Keratinocyte (primary cell): ENCODE data around the gene DENND5A. TPM values are rescaled to one million over a fixed set of nuclear protein-coding genes. Genes with fewer than 3 reads are reported as not detected.
A peak's percentile ranks its signal among the peaks of the same experiment; 100 is the strongest.

Experiments used
- DNase-seq: peaks from one replicate; pipeline ENCODE4 v3.0.0-alpha.2; 2011; ENCODE audit warnings: low read depth, missing footprints, low spot score
- FAIRE-seq: peaks from 2 replicates; lab custom pipeline; 2011; peaks lifted over from hg19 to GRCh38; lab: Jason Lieb, UNC
- H2AFZ ChIP-seq: 2 replicates; pipeline ENCODE4 v1.6.0; 2012; ENCODE audit warnings: low read length, control low read depth, inconsistent platforms; ENCODE audit not compliant: control insufficient read depth
- H3K27ac ChIP-seq: 2 replicates; pipeline ENCODE4 v1.5.1; 2011; ENCODE audit warnings: low read length; ENCODE audit not compliant: control insufficient read depth, insufficient read depth
- H3K27me3 ChIP-seq: 3 replicates; pipeline ENCODE4 v1.6.0; 2011; ENCODE audit warnings: low read length; ENCODE audit not compliant: control insufficient read depth, insufficient read depth; ENCODE audit errors: extremely low read depth
- H3K36me3 ChIP-seq, 2 experiments: 2 replicates in 1 of 2; 3 replicates in 1 of 2; pipeline ENCODE4 v1.5.1; 2011; ENCODE audit warnings: low read length in 2 of 2, mild to moderate bottlenecking in 1 of 2; ENCODE audit not compliant: control insufficient read depth in 2 of 2, insufficient read depth in 2 of 2; ENCODE audit errors: extremely low read depth in 1 of 2
- H3K4me1 ChIP-seq: 3 replicates; pipeline ENCODE4 v1.5.1; 2011; ENCODE audit warnings: low read length; ENCODE audit not compliant: control insufficient read depth, insufficient read depth; ENCODE audit errors: extremely low read depth
- H3K4me2 ChIP-seq: 3 replicates; pipeline ENCODE4 v1.6.0; 2011; ENCODE audit warnings: low read depth, low read length; ENCODE audit not compliant: control insufficient read depth, insufficient read depth; ENCODE audit errors: extremely low read depth
- H3K4me3 ChIP-seq, 3 experiments: fragments of 200-600 bp in 1 of 3; sonication (generic) in 1 of 3; 2 replicates in 2 of 3; 3 replicates in 1 of 3; pipeline ENCODE4 v1.5.1; 2011 to 2016; ENCODE audit warnings: low read length in 3 of 3, mild to moderate bottlenecking in 3 of 3, control low read depth in 2 of 3, inconsistent platforms in 1 of 3, low read depth in 1 of 3, mixed read lengths in 1 of 3, mixed run types in 1 of 3, moderate library complexity in 1 of 3; ENCODE audit not compliant: control insufficient read depth in 2 of 3, insufficient read depth in 2 of 3; ENCODE audit errors: extremely low read depth in 1 of 3
- H3K79me2 ChIP-seq: 2 replicates; pipeline ENCODE4 v1.6.0; 2012; ENCODE audit warnings: low read length; ENCODE audit not compliant: control insufficient read depth, insufficient read depth
- H3K9ac ChIP-seq: 3 replicates; pipeline ENCODE4 v1.6.0; 2011; ENCODE audit warnings: low read length; ENCODE audit not compliant: control insufficient read depth, insufficient read depth; ENCODE audit errors: extremely low read depth
- H3K9me1 ChIP-seq: 3 replicates; pipeline ENCODE4 v1.6.0; 2011; ENCODE audit warnings: low read length; ENCODE audit not compliant: control insufficient read depth, insufficient read depth; ENCODE audit errors: extremely low read depth
- H3K9me3 ChIP-seq: 2 replicates; pipeline ENCODE4 v1.5.1; 2012; ENCODE audit warnings: low read depth, low read length; ENCODE audit not compliant: control insufficient read depth
- H4K20me1 ChIP-seq: 3 replicates; pipeline ENCODE4 v1.6.0; 2011; ENCODE audit warnings: low read length; ENCODE audit not compliant: control insufficient read depth, insufficient read depth; ENCODE audit errors: extremely low read depth
- CTCF ChIP-seq, 3 experiments: IDR thresholded peaks in 1 of 3; conservative IDR thresholded peaks in 1 of 3; optimal IDR thresholded peaks in 1 of 3; 2 replicates in 2 of 3; 3 replicates in 1 of 3; pipeline versions ENCODE3 to v1.5.1; 2011; ENCODE audit warnings: low read length in 3 of 3, mild to moderate bottlenecking in 3 of 3, moderate library complexity in 2 of 3, control low read depth in 1 of 3, inconsistent platforms in 1 of 3; ENCODE audit not compliant: insufficient read depth in 2 of 3; ENCODE audit errors: extremely low read depth in 1 of 3
- EZH2 ChIP-seq: IDR thresholded peaks from one replicate; pipeline ENCODE4 v1.6.1; 2012; ENCODE audit warnings: inconsistent platforms, mild to moderate bottlenecking, low read length, moderate library complexity
- dilution Hi-C: fragments of 300-500 bp; cut with MboI; formaldehyde crosslinking; loops from one replicate; pipeline ENCODE4 v1.7.0; 2020; ENCODE audit warnings: low sequenced_read_pairs; ENCODE audit not compliant: extremely low pct_ligation_motif_present
- polyA plus RNA-seq, 5 experiments: library from polyadenylated mRNA; depleted of rRNA in 3 of 5; stranded (reverse) in 3 of 5; stranded (forward) in 1 of 5; unstranded in 1 of 5; fragments of >200 nt; gene quantifications; 1 replicate in 1 of 5; 2 replicates in 3 of 5; 3 replicates in 1 of 5; pipeline versions ENCODE4 v1.2.1 to v1.2.3, GENCODE V29; 2011 to 2012; ENCODE audit warnings: missing spikeins in 2 of 5, low read depth in 1 of 5, low replicate concordance in 1 of 5

The DENND5A gene
- polyA plus RNA-seq, 1 donor (not counting 4 experiments of a cell fraction or from before 2014, with no cell fraction given): 49.1 TPM

- Histone ChIP-seq H3K4me3 (no peak overlapping the region), H3K9ac (no peak overlapping the region), H3K27ac (no peak overlapping the region), H3K27me3 (no peaks in the 10 kb centered on the region), H4K20me1 (no peaks in the 10 kb centered on the region), H3K9me1 (no peaks in the 10 kb centered on the region), H3K4me1 (peaks cover 5% of the 10 kb centered on the region), H3K36me3 (no peaks in the 10 kb centered on the region), H3K9me3 (no peaks in the 10 kb centered on the region), H3K79me2 (peaks cover 19% of the 10 kb centered on the region), H3K4me2 (no peak overlapping the region), H2AFZ (no peak overlapping the region)
- no peak for DNase-seq
- no peak for TF ChIP-seq CTCF (optimal IDR thresholded peaks at IDR 0.05 in 1 of 3, IDR thresholded peaks at IDR 0.05 in 1 of 3, conservative IDR thresholded peaks at IDR 0.05 in 1 of 3; ENCODE audit: extremely low read depth in 1 of 3, insufficient read depth in 2 of 3, low read length in 3 of 3)
- TF ChIP-seq EZH2: no peak
- FAIRE-seq: no peak
- dilution Hi-C loops: no loop called here
Measured at GRCh38 chr11:9266926-9267325, 1.8 kb upstream of the DENND5A start.

GRCh38 chr11:9266132-9266736 lies 1.1 kb upstream of the DENND5A start:
- no peak for TF ChIP-seq EZH2
- TF ChIP-seq CTCF (optimal IDR thresholded peaks at IDR 0.05 in 1 of 3, IDR thresholded peaks at IDR 0.05 in 1 of 3, conservative IDR thresholded peaks at IDR 0.05 in 1 of 3; ENCODE audit: extremely low read depth in 1 of 3, insufficient read depth in 2 of 3, low read length in 3 of 3): no peak
- Histone ChIP-seq H4K20me1 (no peaks in the 10 kb centered on the region), H2AFZ (no peak overlapping the region), H3K4me2 (peak overlapping the region; percentile 87), H3K4me3 (no peak overlapping the region), H3K27me3 (no peaks in the 10 kb centered on the region), H3K9me3 (no peaks in the 10 kb centered on the region), H3K79me2 (peaks cover 24% of the 10 kb centered on the region), H3K4me1 (peaks cover 5% of the 10 kb centered on the region), H3K36me3 (no peaks in the 10 kb centered on the region), H3K27ac (no peak overlapping the region), H3K9me1 (no peaks in the 10 kb centered on the region), H3K9ac (no peak overlapping the region)
- dilution Hi-C loops: no loop called here
- DNase-seq (no peak), FAIRE-seq (no peak)
